Right lobe of liver (tissue), 6 donors: ENCODE results near the gene CYP2R1. TPM values are rescaled to one million over a fixed set of nuclear protein-coding genes. Genes with fewer than 3 reads are reported as not detected.

ENCODE experiments used
- ATAC-seq, 4 donors: fragments of 200-7000 bp; cut with Tn5 transposase; one replicate each; pipeline ENCODE4 v1.9.1; 2020; ENCODE audit warnings: mild to moderate bottlenecking in 4 of 4, moderate library complexity in 4 of 4
- DNase-seq, 3 donors: peaks; one replicate each; pipeline ENCODE4 v3.0.0-alpha.2; 2020
- H3K27ac ChIP-seq, 3 donors: fragments of 200-600 bp; one replicate each; pipeline ENCODE4 v1.8.0; 2022
- H3K27me3 ChIP-seq, 2 donors: fragments of 200-600 bp; one replicate each; pipeline ENCODE4 v1.8.0; 2022
- H3K36me3 ChIP-seq, 4 donors: fragments of 200-600 bp; sonication (generic) in 1 of 4; one replicate each; pipeline versions ENCODE4 v1.5.1 to v1.8.0; 2017 to 2022; ENCODE audit warnings: control low read depth in 1 of 4
- H3K4me1 ChIP-seq, 4 donors: fragments of 200-600 bp; sonication (generic) in 1 of 4; one replicate each; pipeline versions ENCODE4 v1.5.1 to v1.8.0; 2017 to 2022; ENCODE audit warnings: control low read depth in 1 of 4
- H3K4me3 ChIP-seq, 3 donors: fragments of 200-600 bp; one replicate each; pipeline ENCODE4 v1.8.0; 2022
- H3K9me3 ChIP-seq, 4 donors: fragments of 200-600 bp; sonication (generic) in 1 of 4; one replicate each; pipeline versions ENCODE4 v1.5.1 to v1.8.0; 2017 to 2022; ENCODE audit warnings: control low read depth in 1 of 4
- CTCF ChIP-seq, 4 donors: fragments of 200-600 bp in 3 of 4; fragments of 450-650 bp in 1 of 4; IDR thresholded peaks; one replicate each; pipeline versions ENCODE4 v1.5.1 to v1.8.0; 2016 to 2022; ENCODE audit warnings: antibody characterized with exemption in 4 of 4, mild to moderate bottlenecking in 2 of 4
- POLR2A ChIP-seq: fragments of 450-650 bp; IDR thresholded peaks from one replicate; pipeline ENCODE4 v1.6.1; 2017; ENCODE audit warnings: antibody characterized with exemption, mild to moderate bottlenecking
- WGBS: methylation state at CpG from one replicate; pipeline ENCODE4 v1.1.6; 2018; ENCODE audit warnings: low coverage, low lambda C conversion rate; ENCODE audit not compliant: insufficient coverage; ENCODE audit errors: missing lambda C conversion rate; 5-methylcytosine and 5-hydroxymethylcytosine counted together
- intact Hi-C, 2 donors: fragments of 100-400 bp; cut with DNase I; formaldehyde crosslinking; loops; one replicate each; pipeline versions ENCODE4 v1.11.2 to v1.14.1; 2022
- total RNA-seq, 6 experiments: library from RNA; depleted of rRNA in 2 of 6; stranded (reverse); fragments of >200 nt in 2 of 6; fragmentation: NEBNext Ultra II Directional in 3 of 6; extraction: Animal tissue kit (Norgen Biotek cat#: 25700) in 3 of 6; gene quantifications; one replicate each; pipeline versions ENCODE4 v1.1.0 to v1.2.4, GENCODE V29; 2016 to 2023
- donor health status: DM: no; HTN: yes; CAD: no.
- donor health status: DM: no; HTN: no; CAD: no.
- donor health status: DM: no; HTN: no; CAD: no.
- donor health status: DM: no; HTN: yes; CAD: no.
- donor health status: DM: no; HTN: yes; CAD: no.

CYP2R1 gene
- total RNA-seq, 6 experiments from 2014 or later = 4.3 to 11.6 (median 6.3) TPM

- no peaks in the 10 kb centered on the region for H3K9me3 ChIP-seq
- H3K4me3 ChIP-seq = no peak overlapping the region
- DNase-seq (no peak), ATAC-seq (no peak)
- intact Hi-C loops = loop anchor here in 1 of 2 donors (10.0 kb wide), 1 partner anchor 374 kb away; the partner anchor contains the start of gene PSMA1
- H3K27me3 ChIP-seq = no peaks in the 10 kb centered on the region
- TF ChIP-seq POLR2A (no peak), CTCF (IDR thresholded peaks at IDR 0.05) (no peak)
- no peak overlapping the region for H3K27ac ChIP-seq
- H3K4me1 ChIP-seq = peaks cover 0 to 7% (median 3%) of the 10 kb centered on the region in 4 donors
- WGBS = 76% methylated on average over 3 of the region's 3 CpGs
- no peaks in the 10 kb centered on the region for H3K36me3 ChIP-seq
Measured at GRCh38 chr11:14898355-14898754, 6.3 kb upstream of the CYP2R1 start.

- TF ChIP-seq POLR2A (no peak), CTCF (IDR thresholded peaks at IDR 0.05) (no peak)
- intact Hi-C loops = loop anchor here in 1 of 2 donors (10.0 kb wide), 1 partner anchor 370 kb away; the partner anchor contains the start of gene PSMA1
- Histone ChIP-seq H3K4me3 (no peak overlapping the region), H3K27ac (no peak overlapping the region), H3K27me3 (no peaks in the 10 kb centered on the region), H3K4me1 (peaks cover 0 to 7% (median 5%) of the 10 kb centered on the region in 4 donors), H3K36me3 (no peaks in the 10 kb centered on the region), H3K9me3 (no peaks in the 10 kb centered on the region)
- peak in 3 of 4 donors; percentile 9 to 15 (median 11) for ATAC-seq
- DNase-seq = peak; percentile 54 to 64 (median 60)
- 35% methylated on average over 5 of the region's 5 CpGs for WGBS
Measured at GRCh38 chr11:14894657-14895598, 2.9 kb upstream of the CYP2R1 start.

- no peaks in the 10 kb centered on the region for H3K36me3 ChIP-seq
- intact Hi-C loops = loop anchor here in 1 of 2 donors (10.0 kb wide), 1 partner anchor 368 kb away; the partner anchor contains the start of gene PSMA1
- no peaks in the 10 kb centered on the region for H3K27me3 ChIP-seq
- no peak for TF ChIP-seq POLR2A
- TF ChIP-seq CTCF (IDR thresholded peaks at IDR 0.05) = no peak
- WGBS = 71% methylated on average over 2 of the region's 2 CpGs
- peak overlapping the region in 1 of 3 donors; percentile 90 for H3K27ac ChIP-seq
- H3K4me3 ChIP-seq = peak overlapping the region; percentile 63 to 67 (median 64)
- no peak for DNase-seq
- no peak for ATAC-seq
- H3K4me1 ChIP-seq = peaks cover 0 to 6% (median 2%) of the 10 kb centered on the region in 4 donors
- no peaks in the 10 kb centered on the region for H3K9me3 ChIP-seq
Measured at GRCh38 chr11:14892577-14892976, 546 bp upstream of the CYP2R1 start.

GRCh38 chr11:14891143-14892035, 642 bp downstream of the CYP2R1 start:
- peak; percentile 79 to 84 (median 81) for ATAC-seq
- no peaks in the 10 kb centered on the region for H3K27me3 ChIP-seq
- DNase-seq = peak; percentile 91 to 93 (median 92)
- TF ChIP-seq POLR2A = peak; percentile 42
- peak in 1 of 4 donors; percentile 1 for TF ChIP-seq CTCF (IDR thresholded peaks at IDR 0.05)
- H3K36me3 ChIP-seq = no peaks in the 10 kb centered on the region
- peaks cover 0 to 6% (median 2%) of the 10 kb centered on the region in 4 donors for H3K4me1 ChIP-seq
- WGBS = 0% methylated on average over 28 of the region's 67 CpGs
- intact Hi-C loops = loop anchor here in 1 of 2 donors (10.0 kb wide), 1 partner anchor 367 kb away; the partner anchor contains the start of gene PSMA1
- H3K4me3 ChIP-seq = peak overlapping the region; percentile 63 to 67 (median 64)
- no peaks in the 10 kb centered on the region for H3K9me3 ChIP-seq
- peak overlapping the region; percentile 84 to 93 (median 90) for H3K27ac ChIP-seq
